Measurements from ENCODE around the gene ABLIM1. TPM values are rescaled to one million over a fixed set of nuclear protein-coding genes. Genes with fewer than 3 reads are reported as not detected.

ABLIM1 gene
- total and polyA plus RNA-seq, 2 of the 13 experiments (the other 11 are each of a cell fraction or from before 2014, with no cell fraction given): 59.4 to 92.7 TPM

- Histone ChIP-seq H3K9me3 (ENCODE audit: low read length) (no peaks in the 10 kb centered on the region), H3K4me1 (ENCODE audit: insufficient read depth, low read length) (peaks cover 96% of the 10 kb centered on the region), H3K4me3 (replicated peaks in 1 of 3; ENCODE audit: insufficient read depth in 1 of 3, low read depth in 2 of 3, low read length in 3 of 3) (no peak overlapping the region), H2AFZ (ENCODE audit: low read length) (no peak overlapping the region), H3K27me3 (ENCODE audit: control insufficient read depth in 1 of 2, insufficient read depth in 2 of 2, low read length in 2 of 2) (no peaks in the 10 kb centered on the region), H3K36me3 (replicated peaks in 1 of 2; ENCODE audit: control insufficient read depth in 1 of 2, insufficient read depth in 2 of 2, low read length in 2 of 2) (peaks cover 5 to 23% of the 10 kb centered on the region in 2 experiments; a peak in 3 of 5 replicates), H4K20me1 (ENCODE audit: insufficient read depth, low read length) (peaks cover 24% of the 10 kb centered on the region), H3K4me2 (ENCODE audit: low read depth, low read length) (peak overlapping the region; percentile 25), H3K9ac (ENCODE audit: insufficient read depth, low read depth, low read length) (peak overlapping the region; percentile 4; the same call in 1 of the 2 replicates), H3K27ac (ENCODE audit: extremely low read length, insufficient read depth, low read length) (peak overlapping the region; percentile 55), H3K79me2 (ENCODE audit: insufficient read depth, low read length) (peaks cover 99% of the 10 kb centered on the region)
- in situ Hi-C loops (cut with HindIII; ENCODE audit: extremely low pct_ligation_motif_present, low pct_unique_long_range_greater_than_20kb) (no loop called here), intact Hi-C loops (cut with micrococcal nuclease; ENCODE audit: unreplicated experiment) (no loop called here)
- WGBS (ENCODE audit: low lambda C conversion rate): 92% methylated on average over 2 of the region's 2 CpGs
- no peak for FAIRE-seq
- no TSS peak for BruUV-seq (replicated peaks)
- ATAC-seq: peak; percentile 27
- no peak for DNase-seq (ENCODE audit: low spot score)
- no peak for TF ChIP-seq RAD51 (IDR thresholded peaks at IDR 0.05; ENCODE audit: borderline replicate concordance)
- TF ChIP-seq, protein P1, sequence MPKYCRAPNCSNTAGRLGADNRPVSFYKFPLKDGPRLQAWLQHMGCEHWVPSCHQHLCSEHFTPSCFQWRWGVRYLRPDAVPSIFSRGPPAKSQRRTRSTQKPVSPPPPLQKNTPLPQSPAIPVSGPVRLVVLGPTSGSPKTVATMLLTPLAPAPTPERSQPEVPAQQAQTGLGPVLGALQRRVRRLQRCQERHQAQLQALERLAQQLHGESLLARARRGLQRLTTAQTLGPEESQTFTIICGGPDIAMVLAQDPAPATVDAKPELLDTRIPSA (CRISPR knock-in tag; IDR thresholded peaks at IDR 0.05; ENCODE audit: borderline replicate concordance): no peak
- TF ChIP-seq MXI1 (IDR thresholded peaks at IDR 0.05; ENCODE audit: borderline replicate concordance, low read depth, low read length): no peak
- TF ChIP-seq SNAI1 (CRISPR knock-in tag; IDR thresholded peaks at IDR 0.05; ENCODE audit: borderline replicate concordance): no peak
- TF ChIP-seq PHF20 (CRISPR knock-in tag; IDR thresholded peaks at IDR 0.05): no peak
- TF ChIP-seq, protein P2, sequence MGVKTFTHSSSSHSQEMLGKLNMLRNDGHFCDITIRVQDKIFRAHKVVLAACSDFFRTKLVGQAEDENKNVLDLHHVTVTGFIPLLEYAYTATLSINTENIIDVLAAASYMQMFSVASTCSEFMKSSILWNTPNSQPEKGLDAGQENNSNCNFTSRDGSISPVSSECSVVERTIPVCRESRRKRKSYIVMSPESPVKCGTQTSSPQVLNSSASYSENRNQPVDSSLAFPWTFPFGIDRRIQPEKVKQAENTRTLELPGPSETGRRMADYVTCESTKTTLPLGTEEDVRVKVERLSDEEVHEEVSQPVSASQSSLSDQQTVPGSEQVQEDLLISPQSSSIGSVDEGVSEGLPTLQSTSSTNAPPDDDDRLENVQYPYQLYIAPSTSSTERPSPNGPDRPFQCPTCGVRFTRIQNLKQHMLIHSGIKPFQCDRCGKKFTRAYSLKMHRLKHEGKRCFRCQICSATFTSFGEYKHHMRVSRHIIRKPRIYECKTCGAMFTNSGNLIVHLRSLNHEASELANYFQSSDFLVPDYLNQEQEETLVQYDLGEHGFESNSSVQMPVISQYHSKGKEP (CRISPR knock-in tag; IDR thresholded peaks at IDR 0.05): no peak
- CTCF ChIA-PET (ENCODE audit: low intra/inter-chr PET ratio, low total read pairs): no interaction called here
- POLR2A ChIA-PET: interaction anchor here (1.0 to 1.2 kb wide), 3 partner anchors 30 to 49 kb away, joined by 4 to 5 read pairs (median 4); no protein-coding TSS in a partner anchor
Observed at GRCh38 chr10:114519756-114520293, 138.2 kb downstream of the ABLIM1 start.

All from HepG2 (cell line).